Endothelial cell of umbilical vein (primary cell): Measurements from ENCODE around the gene UVSSA. TPM values are rescaled to one million over a fixed set of nuclear protein-coding genes. Genes with fewer than 3 reads are reported as not detected.

Source experiments
- BruUV-seq: library from RNA; stranded (reverse); fragments of 400-500 nt; replicated peaks from 2 replicates; lab custom pipeline; 2021; lab: Mats Ljungman, UMichigan
- CTCF ChIA-PET: fragments of 300-600, 350-600 bp; sonication (Branson Sonifier 250); formaldehyde crosslinking; loops from one replicate; lab custom pipeline; 2021; ENCODE audit warnings: antibody characterized with exemption, inconsistent platforms; lab: Charles Lee
- POLR2A ChIA-PET: fragments of 300-600, 350-600 bp; sonication (Branson Sonifier 250); formaldehyde crosslinking; loops from one replicate; lab custom pipeline; 2021; ENCODE audit warnings: antibody characterized with exemption, inconsistent platforms; lab: Charles Lee
- DNase-seq: peaks from one replicate; pipeline ENCODE4 v3.0.0-alpha.2; 2011; ENCODE audit warnings: low read depth, low spot score
- FAIRE-seq: peaks from 2 replicates; lab custom pipeline; 2011; peaks lifted over from hg19 to GRCh38; lab: Jason Lieb, UNC
- H2AFZ ChIP-seq: 2 replicates; pipeline ENCODE4 v1.6.0; 2012; ENCODE audit warnings: low read depth, low read length, control low read depth, inconsistent platforms
- H3K27ac ChIP-seq: 2 replicates; pipeline ENCODE4 v1.5.1; 2011; ENCODE audit warnings: low read depth, mild to moderate bottlenecking, control low read depth, low read length, moderate library complexity; ENCODE audit not compliant: insufficient read depth
- H3K27me3 ChIP-seq, 2 experiments: 2 replicates each; pipeline versions ENCODE4 v1.6.0 to v1.6.1; 2011; ENCODE audit warnings: low read length in 2 of 2, mixed read lengths in 1 of 2; ENCODE audit not compliant: control insufficient read depth in 2 of 2, insufficient read depth in 2 of 2
- H3K36me3 ChIP-seq, 2 experiments: 2 replicates in 1 of 2; 3 replicates in 1 of 2; pipeline ENCODE4 v1.5.1; 2011; ENCODE audit warnings: low read length in 2 of 2, mild to moderate bottlenecking in 1 of 2, moderate library complexity in 1 of 2; ENCODE audit not compliant: control insufficient read depth in 2 of 2, insufficient read depth in 2 of 2; ENCODE audit errors: extremely low read depth in 1 of 2
- H3K4me1 ChIP-seq: 3 replicates; pipeline ENCODE4 v1.5.1; 2011; ENCODE audit warnings: mild to moderate bottlenecking, low read length; ENCODE audit not compliant: control insufficient read depth, insufficient read depth; ENCODE audit errors: extremely low read depth
- H3K4me2 ChIP-seq: 2 replicates; pipeline ENCODE4 v1.6.1; 2011; ENCODE audit warnings: low read length, control low read depth, mixed read lengths; ENCODE audit not compliant: insufficient read depth
- H3K4me3 ChIP-seq, 3 experiments: fragments of 200-600 bp in 1 of 3; sonication (generic), shearing (Covaris generic) in 1 of 3; replicated peaks in 1 of 3; 2 replicates each; pipeline ENCODE4 v1.5.1; 2011 to 2016; ENCODE audit warnings: control low read depth in 3 of 3, low read length in 3 of 3, mild to moderate bottlenecking in 2 of 3, inconsistent platforms in 1 of 3, low read depth in 1 of 3, moderate library complexity in 1 of 3; ENCODE audit not compliant: insufficient read depth in 1 of 3
- H3K79me2 ChIP-seq: 2 replicates; pipeline ENCODE4 v1.6.0; 2012; ENCODE audit warnings: low read length, inconsistent platforms; ENCODE audit not compliant: control insufficient read depth, insufficient read depth
- H3K9ac ChIP-seq: replicated peaks from 2 replicates; pipeline ENCODE3; 2011; ENCODE audit warnings: low read length, control low read depth; ENCODE audit not compliant: insufficient read depth; ENCODE audit errors: extremely low read depth
- H3K9me1 ChIP-seq: replicated peaks from 3 replicates; pipeline ENCODE4 v1.6.0; 2011; ENCODE audit warnings: mild to moderate bottlenecking, low read length; ENCODE audit not compliant: control insufficient read depth, insufficient read depth; ENCODE audit errors: extremely low read depth
- H3K9me3 ChIP-seq: replicated peaks from 2 replicates; pipeline ENCODE4 v1.5.1; 2012; ENCODE audit warnings: low read length, inconsistent platforms; ENCODE audit not compliant: control insufficient read depth, insufficient read depth
- H4K20me1 ChIP-seq: replicated peaks from 2 replicates; pipeline ENCODE3; 2011; ENCODE audit warnings: mild to moderate bottlenecking, low read length; ENCODE audit not compliant: control insufficient read depth, insufficient read depth; ENCODE audit errors: extremely low read depth
- CTCF ChIP-seq, 2 donors: IDR thresholded peaks; 1 replicate in 1 of 2; 2 replicates in 1 of 2; pipeline ENCODE4 v1.5.1; 2011; ENCODE audit warnings: low read length in 2 of 2, mild to moderate bottlenecking in 2 of 2, moderate library complexity in 2 of 2, control low read depth in 1 of 2, inconsistent platforms in 1 of 2, low read depth in 1 of 2; ENCODE audit not compliant: insufficient read depth in 1 of 2; ENCODE audit errors: extremely low read depth in 1 of 2
- EZH2 ChIP-seq: IDR thresholded peaks from 2 replicates; pipeline ENCODE4 v1.6.1; 2012; ENCODE audit warnings: borderline replicate concordance, low read depth, mild to moderate bottlenecking, moderate library complexity, low read length, inconsistent platforms; ENCODE audit not compliant: severe bottlenecking
- FOS ChIP-seq: IDR thresholded peaks from 2 replicates; pipeline ENCODE4 v1.6.1; 2011; ENCODE audit warnings: mild to moderate bottlenecking, low read length, moderate library complexity, borderline replicate concordance; ENCODE audit not compliant: insufficient read depth
- GATA2 ChIP-seq: IDR thresholded peaks from 2 replicates; pipeline ENCODE4 v1.7.0; 2011; ENCODE audit warnings: low read depth, mild to moderate bottlenecking, moderate library complexity, mixed read lengths, low read length; ENCODE audit not compliant: insufficient read length, insufficient read depth
- JUN ChIP-seq: IDR thresholded peaks from 2 replicates; pipeline ENCODE4 v1.6.1; 2011; ENCODE audit warnings: borderline replicate concordance, low read depth; ENCODE audit not compliant: insufficient read length, insufficient read depth
- MAX ChIP-seq: IDR thresholded peaks from 2 replicates; pipeline ENCODE4 v1.6.1; 2011; ENCODE audit not compliant: insufficient read depth, insufficient read length
- MYC ChIP-seq: IDR thresholded peaks from one replicate; pipeline ENCODE4 v1.6.1; 2011; ENCODE audit warnings: mild to moderate bottlenecking, low read depth, low read length
- POLR2A ChIP-seq: IDR thresholded peaks from 2 replicates; pipeline ENCODE4 v1.6.1; 2012; ENCODE audit warnings: low read depth, mild to moderate bottlenecking, control low read depth, low read length
- POLR2AphosphoS5 ChIP-seq: IDR thresholded peaks from 2 replicates; pipeline ENCODE4 v1.6.1; 2012; ENCODE audit warnings: low read depth, mild to moderate bottlenecking, control low read depth, low read length, moderate library complexity; ENCODE audit not compliant: insufficient read depth
- dilution Hi-C: fragments of 300-500 bp; cut with MboI; formaldehyde crosslinking; loops from one replicate; pipeline ENCODE4 v1.15.0; 2019; ENCODE audit warnings: low sequenced_read_pairs; ENCODE audit not compliant: extremely low pct_ligation_motif_present
- intact Hi-C: fragments of 100-400 bp; cut with micrococcal nuclease; formaldehyde crosslinking; loops from one replicate; pipeline ENCODE4 v1.10.0; 2022
- polyA plus RNA-seq, 4 experiments: library from polyadenylated mRNA; depleted of rRNA in 3 of 4; stranded (reverse) in 3 of 4; unstranded in 1 of 4; fragments of >200 nt; gene quantifications; 2 replicates each; pipeline versions ENCODE4 v1.2.1 to v1.2.3, GENCODE V29; 2011 to 2012; ENCODE audit warnings: missing spikeins in 1 of 4
- total RNA-seq: library from RNA; stranded (reverse); gene quantifications from 2 replicates; pipeline ENCODE4 v1.2.3, GENCODE V29; 2021

The UVSSA gene
- total and polyA plus RNA-seq, 2 donors (not counting 3 experiments of a cell fraction or from before 2014, with no cell fraction given) = 7.1 to 14.9 TPM

GRCh38 chr4:1408418-1408817 lies 61.4 kb downstream of the UVSSA start:
- Histone ChIP-seq H3K79me2 (no peaks in the 10 kb centered on the region), H4K20me1 (no peaks in the 10 kb centered on the region), H3K36me3 (no peaks in the 10 kb centered on the region), H3K9me1 (no peaks in the 10 kb centered on the region), H3K4me3 (no peak overlapping the region), H3K4me1 (no peaks in the 10 kb centered on the region), H3K9me3 (no peaks in the 10 kb centered on the region), H3K27ac (no peak overlapping the region), H3K9ac (no peak overlapping the region), H3K4me2 (no peak overlapping the region), H3K27me3 (peaks cover 35 to 59% of the 10 kb centered on the region in 2 experiments), H2AFZ (no peak overlapping the region)
- ChIA-PET CTCF (no interaction called here), POLR2A (no interaction called here)
- FAIRE-seq (no peak), DNase-seq (no peak)
- TF ChIP-seq CTCF (IDR thresholded peaks at IDR 0.05; ENCODE audit: extremely low read depth in 1 of 2, insufficient read depth in 1 of 2, low read depth in 1 of 2, low read length in 2 of 2) (no peak), GATA2 (no peak), MAX (no peak), JUN (no peak), POLR2AphosphoS5 (no peak), POLR2A (no peak), MYC (no peak)
- intact Hi-C loops = no loop called here
- dilution Hi-C loops = no loop called here
- no TSS peak for BruUV-seq

GRCh38 chr4:1409079-1409478 lies 62.1 kb downstream of the UVSSA start:
- Histone ChIP-seq H3K4me2 (no peak overlapping the region), H3K4me3 (no peak overlapping the region), H3K79me2 (no peaks in the 10 kb centered on the region), H3K36me3 (no peaks in the 10 kb centered on the region), H3K27ac (no peak overlapping the region), H3K9me3 (no peaks in the 10 kb centered on the region), H2AFZ (no peak overlapping the region), H3K27me3 (peaks cover 37 to 56% of the 10 kb centered on the region in 2 experiments), H3K4me1 (no peaks in the 10 kb centered on the region), H3K9me1 (no peaks in the 10 kb centered on the region), H3K9ac (no peak overlapping the region), H4K20me1 (no peaks in the 10 kb centered on the region)
- ChIA-PET CTCF (no interaction called here), POLR2A (no interaction called here)
- TF ChIP-seq POLR2AphosphoS5 (no peak), MAX (no peak), JUN (no peak), FOS (no peak), GATA2 (no peak), CTCF (IDR thresholded peaks at IDR 0.05; ENCODE audit: extremely low read depth in 1 of 2, insufficient read depth in 1 of 2, low read depth in 1 of 2, low read length in 2 of 2) (no peak), EZH2 (no peak), POLR2A (no peak), MYC (no peak)
- intact Hi-C loops = no loop called here
- dilution Hi-C loops = no loop called here
- BruUV-seq = no TSS peak
- DNase-seq = no peak
- FAIRE-seq = no peak
